ENCODE data around the gene ASB7.
A peak's percentile ranks its signal among the peaks of the same experiment; 100 is the strongest.
"Not testable (repeated sequence)": the region's sequence is repeated elsewhere in the genome, so short reads cannot be mapped to it uniquely, and the experiment has no call there.

ASB7 gene

GRCh38 chr15:100672959-100673358, 70.6 kb downstream of the ASB7 start:
- no peak overlapping the region for H3K4me3 ChIP-seq (ENCODE audit: low read depth in 1 of 5, low read length in 5 of 5)
- no peak overlapping the region for H3K9ac ChIP-seq (ENCODE audit: low read length in 5 of 5)

GRCh38 chr15:100679151-100679550, 76.8 kb downstream of the ASB7 start:
- H3K4me3 ChIP-seq (ENCODE audit: low read depth in 1 of 5, low read length in 5 of 5); H3K27ac ChIP-seq (ENCODE audit: low read depth, low read length); H3K4me1 ChIP-seq (ENCODE audit: control insufficient read depth in 5 of 5, insufficient read depth in 5 of 5, low read length in 5 of 5); H3K9ac ChIP-seq (ENCODE audit: low read length in 5 of 5); H3K27me3 ChIP-seq (ENCODE audit: control insufficient read depth in 5 of 5, insufficient read depth in 4 of 5, low read length in 5 of 5); H3K36me3 ChIP-seq (ENCODE audit: control insufficient read depth in 5 of 5, insufficient read depth in 5 of 5, low read length in 5 of 5); H3K9me3 ChIP-seq (ENCODE audit: control insufficient read depth in 5 of 5, low read length in 5 of 5): not testable (repeated sequence)

More at GRCh38 chr15:100672959-100673358, 70.6 kb downstream of the ASB7 start:
- Histone ChIP-seq H3K27me3 (ENCODE audit: control insufficient read depth in 5 of 5, insufficient read depth in 4 of 5, low read length in 5 of 5) (peaks cover 0 to 13% (median 4%) of the 10 kb centered on the region in 5 donors), H3K9me3 (ENCODE audit: control insufficient read depth in 5 of 5, low read length in 5 of 5) (no peaks in the 10 kb centered on the region), H3K27ac (ENCODE audit: low read depth, low read length) (no peak overlapping the region), H3K4me1 (ENCODE audit: control insufficient read depth in 5 of 5, insufficient read depth in 5 of 5, low read length in 5 of 5) (peaks cover 0 to 2% (median 0%) of the 10 kb centered on the region in 5 donors), H3K36me3 (ENCODE audit: control insufficient read depth in 5 of 5, insufficient read depth in 5 of 5, low read length in 5 of 5) (no peaks in the 10 kb centered on the region)

GRCh38 chr15:100680726-100681125, 78.3 kb downstream of the ASB7 start:
- H3K9ac ChIP-seq (ENCODE audit: low read length in 5 of 5), result no peak overlapping the region
- no peaks in the 10 kb centered on the region for H3K36me3 ChIP-seq (ENCODE audit: control insufficient read depth in 5 of 5, insufficient read depth in 5 of 5, low read length in 5 of 5)
- H3K4me3 ChIP-seq (ENCODE audit: low read depth in 1 of 5, low read length in 5 of 5), result no peak overlapping the region
- no peak overlapping the region for H3K27ac ChIP-seq (ENCODE audit: low read depth, low read length)
- H3K9me3 ChIP-seq (ENCODE audit: control insufficient read depth in 5 of 5, low read length in 5 of 5), result no peaks in the 10 kb centered on the region
- H3K27me3 ChIP-seq (ENCODE audit: control insufficient read depth in 5 of 5, insufficient read depth in 4 of 5, low read length in 5 of 5), result no peaks in the 10 kb centered on the region
- H3K4me1 ChIP-seq (ENCODE audit: control insufficient read depth in 5 of 5, insufficient read depth in 5 of 5, low read length in 5 of 5), result peaks cover 0 to 3% (median 0%) of the 10 kb centered on the region in 5 donors

GRCh38 chr15:100681335-100681746, 79.0 kb downstream of the ASB7 start:
- no peak overlapping the region for H3K9ac ChIP-seq (ENCODE audit: low read length in 5 of 5)
- H3K27me3 ChIP-seq (ENCODE audit: control insufficient read depth in 5 of 5, insufficient read depth in 4 of 5, low read length in 5 of 5), result peaks cover 0 to 5% (median 0%) of the 10 kb centered on the region in 5 donors
- H3K4me3 ChIP-seq (ENCODE audit: low read depth in 1 of 5, low read length in 5 of 5), result no peak overlapping the region
- H3K36me3 ChIP-seq (ENCODE audit: control insufficient read depth in 5 of 5, insufficient read depth in 5 of 5, low read length in 5 of 5), result no peaks in the 10 kb centered on the region
- no peak overlapping the region for H3K27ac ChIP-seq (ENCODE audit: low read depth, low read length)
- H3K9me3 ChIP-seq (ENCODE audit: control insufficient read depth in 5 of 5, low read length in 5 of 5), result no peaks in the 10 kb centered on the region
- H3K4me1 ChIP-seq (ENCODE audit: control insufficient read depth in 5 of 5, insufficient read depth in 5 of 5, low read length in 5 of 5), result peaks cover 0 to 9% (median 4%) of the 10 kb centered on the region in 5 donors

GRCh38 chr15:100682468-100682867, 80.1 kb downstream of the ASB7 start:
- Histone ChIP-seq H3K4me1 (ENCODE audit: control insufficient read depth in 5 of 5, insufficient read depth in 5 of 5, low read length in 5 of 5) (peaks cover 4 to 15% (median 8%) of the 10 kb centered on the region in 5 donors), H3K4me3 (ENCODE audit: low read depth in 1 of 5, low read length in 5 of 5) (no peak overlapping the region), H3K27me3 (ENCODE audit: control insufficient read depth in 5 of 5, insufficient read depth in 4 of 5, low read length in 5 of 5) (peaks cover 0 to 8% (median 0%) of the 10 kb centered on the region in 5 donors), H3K9me3 (ENCODE audit: control insufficient read depth in 5 of 5, low read length in 5 of 5) (no peaks in the 10 kb centered on the region), H3K9ac (ENCODE audit: low read length in 5 of 5) (no peak overlapping the region), H3K27ac (ENCODE audit: low read depth, low read length) (no peak overlapping the region), H3K36me3 (ENCODE audit: control insufficient read depth in 5 of 5, insufficient read depth in 5 of 5, low read length in 5 of 5) (no peaks in the 10 kb centered on the region)

GRCh38 chr15:100683434-100683833, 81.0 kb downstream of the ASB7 start:
- no peak overlapping the region for H3K27ac ChIP-seq (ENCODE audit: low read depth, low read length)
- no peak overlapping the region for H3K9ac ChIP-seq (ENCODE audit: low read length in 5 of 5)
- no peaks in the 10 kb centered on the region for H3K9me3 ChIP-seq (ENCODE audit: control insufficient read depth in 5 of 5, low read length in 5 of 5)
- H3K36me3 ChIP-seq (ENCODE audit: control insufficient read depth in 5 of 5, insufficient read depth in 5 of 5, low read length in 5 of 5), result no peaks in the 10 kb centered on the region
- H3K27me3 ChIP-seq (ENCODE audit: control insufficient read depth in 5 of 5, insufficient read depth in 4 of 5, low read length in 5 of 5), result peaks cover 0 to 8% (median 0%) of the 10 kb centered on the region in 5 donors
- peaks cover 5 to 24% (median 17%) of the 10 kb centered on the region in 5 donors for H3K4me1 ChIP-seq (ENCODE audit: control insufficient read depth in 5 of 5, insufficient read depth in 5 of 5, low read length in 5 of 5)
- no peak overlapping the region for H3K4me3 ChIP-seq (ENCODE audit: low read depth in 1 of 5, low read length in 5 of 5)

GRCh38 chr15:100684591-100684990, 82.2 kb downstream of the ASB7 start:
- no peaks in the 10 kb centered on the region for H3K36me3 ChIP-seq (ENCODE audit: control insufficient read depth in 5 of 5, insufficient read depth in 5 of 5, low read length in 5 of 5)
- H3K4me3 ChIP-seq (ENCODE audit: low read depth in 1 of 5, low read length in 5 of 5), result no peak overlapping the region
- H3K27ac ChIP-seq (ENCODE audit: low read depth, low read length), result no peak overlapping the region
- H3K9ac ChIP-seq (ENCODE audit: low read length in 5 of 5), result no peak overlapping the region
- H3K4me1 ChIP-seq (ENCODE audit: control insufficient read depth in 5 of 5, insufficient read depth in 5 of 5, low read length in 5 of 5), result peaks cover 5 to 35% (median 24%) of the 10 kb centered on the region in 5 donors
- H3K27me3 ChIP-seq (ENCODE audit: control insufficient read depth in 5 of 5, insufficient read depth in 4 of 5, low read length in 5 of 5), result peaks cover 0 to 8% (median 0%) of the 10 kb centered on the region in 5 donors
- no peaks in the 10 kb centered on the region for H3K9me3 ChIP-seq (ENCODE audit: control insufficient read depth in 5 of 5, low read length in 5 of 5)

- Histone ChIP-seq H3K4me3 (ENCODE audit: low read depth in 1 of 5, low read length in 5 of 5) (no peak overlapping the region), H3K36me3 (ENCODE audit: control insufficient read depth in 5 of 5, insufficient read depth in 5 of 5, low read length in 5 of 5) (no peaks in the 10 kb centered on the region), H3K4me1 (ENCODE audit: control insufficient read depth in 5 of 5, insufficient read depth in 5 of 5, low read length in 5 of 5) (peaks cover 7 to 47% (median 24%) of the 10 kb centered on the region in 5 donors), H3K9me3 (ENCODE audit: control insufficient read depth in 5 of 5, low read length in 5 of 5) (no peaks in the 10 kb centered on the region), H3K27me3 (ENCODE audit: control insufficient read depth in 5 of 5, insufficient read depth in 4 of 5, low read length in 5 of 5) (peaks cover 0 to 8% (median 0%) of the 10 kb centered on the region in 5 donors), H3K27ac (ENCODE audit: low read depth, low read length) (peak overlapping the region; percentile 54), H3K9ac (ENCODE audit: low read length in 5 of 5) (peak overlapping the region in 1 of 5 donors; percentile 32)
Observed at GRCh38 chr15:100686021-100686724, 83.8 kb downstream of the ASB7 start.

GRCh38 chr15:100686725-100687473, 84.5 kb downstream of the ASB7 start:
- Histone ChIP-seq H3K27me3 (ENCODE audit: control insufficient read depth in 5 of 5, insufficient read depth in 4 of 5, low read length in 5 of 5) (peaks cover 0 to 8% (median 0%) of the 10 kb centered on the region in 5 donors), H3K36me3 (ENCODE audit: control insufficient read depth in 5 of 5, insufficient read depth in 5 of 5, low read length in 5 of 5) (no peaks in the 10 kb centered on the region), H3K4me1 (ENCODE audit: control insufficient read depth in 5 of 5, insufficient read depth in 5 of 5, low read length in 5 of 5) (peaks cover 7 to 51% (median 24%) of the 10 kb centered on the region in 5 donors), H3K27ac (ENCODE audit: low read depth, low read length) (peak overlapping the region; percentile 54), H3K9me3 (ENCODE audit: control insufficient read depth in 5 of 5, low read length in 5 of 5) (no peaks in the 10 kb centered on the region), H3K9ac (ENCODE audit: low read length in 5 of 5) (peak overlapping the region in 1 of 5 donors; percentile 32), H3K4me3 (ENCODE audit: low read depth in 1 of 5, low read length in 5 of 5) (no peak overlapping the region)

GRCh38 chr15:100687582-100688141, 85.3 kb downstream of the ASB7 start:
- Histone ChIP-seq H3K4me3 (ENCODE audit: low read depth in 1 of 5, low read length in 5 of 5) (no peak overlapping the region), H3K27me3 (ENCODE audit: control insufficient read depth in 5 of 5, insufficient read depth in 4 of 5, low read length in 5 of 5) (peaks cover 0 to 8% (median 0%) of the 10 kb centered on the region in 5 donors), H3K27ac (ENCODE audit: low read depth, low read length) (peak overlapping the region; percentile 54), H3K4me1 (ENCODE audit: control insufficient read depth in 5 of 5, insufficient read depth in 5 of 5, low read length in 5 of 5) (peaks cover 7 to 54% (median 24%) of the 10 kb centered on the region in 5 donors), H3K36me3 (ENCODE audit: control insufficient read depth in 5 of 5, insufficient read depth in 5 of 5, low read length in 5 of 5) (no peaks in the 10 kb centered on the region), H3K9ac (ENCODE audit: low read length in 5 of 5) (no peak overlapping the region), H3K9me3 (ENCODE audit: control insufficient read depth in 5 of 5, low read length in 5 of 5) (no peaks in the 10 kb centered on the region)

All from subcutaneous abdominal adipose tissue (tissue), 5 donors.